HG03066 (cell line): ENCODE measurements around the gene SLC40A1.

Experiments
- ATAC-seq: cut with Tn5 transposase; IDR thresholded peaks from one replicate; pipeline ENCODE4 v1.9.1; 2021; ENCODE audit warnings: low read depth; ENCODE audit not compliant: unreplicated experiment

SLC40A1 gene

DNA sequence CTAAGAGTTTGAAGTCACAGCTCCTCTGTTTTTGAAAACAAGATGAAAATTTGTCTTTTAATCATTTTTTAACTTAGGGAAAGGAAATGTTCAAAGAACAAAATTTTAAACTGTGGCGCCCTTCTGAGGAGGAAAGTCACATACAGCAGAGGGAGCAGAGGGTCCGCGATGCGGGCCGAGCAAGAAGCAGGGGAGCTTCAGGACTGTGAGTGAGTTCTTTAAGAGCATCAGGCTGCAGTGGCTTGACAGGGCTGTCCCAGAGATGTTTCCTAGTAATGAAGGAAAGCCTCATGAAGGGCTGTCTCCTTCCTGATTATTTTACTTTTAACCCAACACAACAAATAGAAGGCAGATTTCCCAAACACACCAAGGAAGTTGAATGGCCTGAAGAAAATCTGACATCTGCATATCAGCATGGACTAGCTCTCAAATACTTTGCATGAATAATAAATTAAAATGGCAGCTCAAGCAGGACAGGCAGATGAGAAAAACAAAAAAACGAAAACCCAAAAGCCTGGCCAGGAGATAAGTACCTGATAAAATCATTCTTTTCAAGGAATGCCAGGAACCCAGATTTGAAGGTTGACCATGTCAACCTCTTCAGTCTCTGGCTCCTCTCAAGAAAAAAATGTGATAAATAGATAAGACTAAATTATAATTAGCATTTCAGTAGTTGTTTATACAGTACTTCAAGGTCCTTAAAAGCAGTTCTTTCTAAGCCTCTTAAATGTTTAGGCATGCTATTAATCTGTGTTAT lies 60.8 kb downstream of the SLC40A1 start:
- ATAC-seq = no peak

DNA sequence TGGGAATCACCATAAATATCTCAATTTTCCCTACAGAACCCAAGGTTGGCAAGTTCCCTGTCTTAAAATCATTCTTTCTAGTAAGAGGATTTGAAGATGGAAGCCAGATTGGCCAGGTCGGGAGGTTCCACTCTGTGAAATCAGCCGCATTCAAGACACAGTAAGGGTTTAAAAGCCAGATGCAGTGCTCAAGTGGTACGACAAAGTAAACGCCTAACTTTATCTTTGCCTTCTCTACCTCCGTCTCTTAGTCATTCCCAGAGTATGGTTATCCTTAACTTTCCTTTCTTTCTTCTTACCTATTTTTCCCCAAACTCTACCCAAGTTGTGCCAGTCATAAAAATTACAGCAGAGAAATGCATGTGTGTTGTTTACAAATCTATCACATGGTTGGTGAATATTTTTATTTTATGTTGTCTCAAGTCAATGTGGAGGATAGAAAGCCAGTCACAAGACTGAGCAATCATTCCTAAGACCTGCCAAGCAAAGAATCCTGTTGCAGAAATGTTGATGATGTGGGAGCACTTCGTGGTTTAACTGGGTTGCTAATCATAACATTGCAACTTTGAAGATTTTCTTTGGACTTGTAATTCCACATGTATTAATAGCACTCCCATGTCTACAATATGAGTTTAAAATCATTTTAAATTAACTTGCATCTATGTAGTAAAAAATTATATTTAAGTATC lies 62.6 kb downstream of the SLC40A1 start:
- no peak for ATAC-seq

DNA sequence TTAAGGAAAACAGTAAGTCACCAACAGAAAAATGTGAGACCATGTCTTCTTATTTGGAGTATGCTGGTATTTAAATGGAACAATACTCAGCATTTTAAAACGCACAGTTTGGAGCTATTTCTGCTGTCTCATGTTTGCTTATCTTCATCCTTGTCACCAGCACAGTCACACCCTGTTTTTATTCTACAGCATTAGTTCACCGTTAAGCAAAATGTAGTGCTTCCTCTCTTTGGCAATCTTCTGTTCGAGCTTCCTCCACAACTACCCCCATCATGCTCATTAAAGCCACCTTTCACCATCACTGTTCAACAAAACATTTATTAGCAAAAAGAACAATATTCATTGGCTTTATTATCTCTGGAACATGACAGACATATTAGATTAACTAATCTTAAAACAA lies 64.0 kb downstream of the SLC40A1 start:
- no peak for ATAC-seq

DNA sequence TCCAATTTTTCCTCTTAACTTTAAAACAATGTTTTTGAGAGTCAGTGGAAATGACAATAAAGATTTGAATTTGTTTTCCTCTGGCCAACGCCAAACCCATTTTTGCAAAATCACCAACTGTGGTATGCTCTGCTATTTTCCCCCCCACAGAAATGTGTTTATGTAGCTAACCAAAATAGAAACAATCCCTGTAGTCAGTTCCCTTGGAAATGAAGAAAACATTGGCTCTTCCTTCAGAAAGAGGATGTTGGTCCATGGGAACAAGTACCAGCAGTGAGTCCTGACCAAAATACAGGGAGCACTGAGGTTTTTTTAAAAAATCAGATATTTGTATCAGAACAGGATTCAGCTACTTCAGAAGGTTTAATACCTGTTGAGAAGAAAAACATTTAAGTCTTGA lies 65.3 kb downstream of the SLC40A1 start:
- ATAC-seq = no peak

DNA sequence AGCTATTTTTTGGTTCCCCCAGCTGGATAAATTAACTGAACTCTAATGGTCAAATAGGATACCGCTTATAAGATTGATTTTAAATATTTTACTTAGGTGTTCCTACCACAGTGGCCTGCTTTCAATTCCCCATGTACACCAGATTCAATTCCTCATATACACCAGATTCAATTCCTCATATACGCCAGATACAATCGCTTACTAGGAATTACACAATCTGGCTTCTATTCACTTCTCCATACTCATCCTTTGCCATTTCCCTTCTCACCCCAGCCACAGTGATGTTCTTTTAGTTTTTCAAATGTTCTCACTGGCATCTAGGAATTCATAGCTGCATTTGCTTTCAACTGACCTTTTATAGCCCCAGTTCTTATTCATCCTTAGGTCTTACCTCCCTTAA lies 66.5 kb downstream of the SLC40A1 start:
- no peak for ATAC-seq

DNA sequence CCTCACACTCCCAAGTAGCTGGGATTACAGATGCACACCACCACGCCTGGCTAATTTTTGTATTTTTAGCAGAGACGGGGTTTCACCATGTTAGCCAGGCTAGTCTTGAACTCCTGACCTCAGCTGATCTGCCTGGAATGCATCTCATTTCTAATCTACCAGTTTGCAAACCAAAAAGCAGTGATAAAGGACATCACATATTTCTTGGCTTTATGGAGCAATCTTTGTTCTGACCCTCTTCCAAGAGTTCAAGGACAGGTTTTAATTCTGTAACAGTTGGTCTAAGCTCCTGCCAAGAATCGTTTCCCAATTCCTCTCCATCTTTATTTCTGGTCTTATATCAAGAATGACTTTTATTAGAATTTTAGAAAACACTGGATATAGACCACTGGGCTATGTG lies 67.7 kb downstream of the SLC40A1 start:
- ATAC-seq = no peak

DNA sequence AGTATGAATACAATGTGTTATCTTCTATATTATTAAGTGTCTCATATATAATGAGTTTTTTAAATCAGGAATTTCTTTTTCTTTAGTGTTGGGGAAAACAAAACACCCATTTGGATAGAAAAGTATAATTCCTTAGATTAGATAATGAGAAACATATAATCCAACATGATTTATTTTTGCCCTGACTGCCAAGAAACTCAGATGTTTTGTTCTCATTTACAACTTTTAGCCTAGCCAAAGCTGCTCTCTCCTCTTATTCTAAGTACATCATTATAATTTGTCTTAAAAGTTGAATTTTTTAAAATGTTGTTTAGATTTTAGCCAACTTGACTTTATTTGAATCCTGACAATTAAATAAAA lies 68.6 kb downstream of the SLC40A1 start:
- ATAC-seq = no peak

DNA sequence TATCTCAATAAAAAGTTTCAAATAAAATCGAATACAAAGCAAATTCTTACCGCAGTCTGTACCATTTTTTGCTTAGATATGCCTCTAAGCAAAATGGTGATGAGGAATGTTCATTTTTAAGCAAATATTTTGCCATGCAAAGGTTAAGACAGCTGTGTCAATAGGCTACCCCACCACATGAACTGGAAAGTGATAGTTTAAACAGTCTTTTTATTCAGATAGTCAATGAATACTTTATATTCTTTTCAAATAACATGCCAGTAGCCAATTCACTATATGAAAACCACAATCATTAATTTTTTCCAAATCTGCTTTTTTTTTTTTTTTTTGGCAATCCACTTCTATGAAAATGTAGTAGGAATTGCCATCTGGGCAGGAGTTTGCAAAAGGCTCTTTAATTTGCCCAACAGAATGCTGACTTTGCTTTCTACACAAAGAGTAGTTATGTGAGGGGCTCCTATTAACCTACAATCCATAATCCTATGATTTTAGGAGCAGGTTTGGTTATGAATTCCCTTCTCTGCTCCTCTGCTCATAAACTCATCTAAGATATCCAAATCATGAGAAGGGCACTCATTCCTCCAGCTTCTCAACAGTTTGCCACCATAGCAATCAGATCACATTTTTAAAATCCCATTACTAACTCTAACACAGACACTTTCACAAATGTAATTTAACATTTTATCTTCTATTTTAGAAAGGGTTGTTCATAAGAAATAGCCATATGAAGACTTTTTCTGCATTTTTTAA lies 69.2 kb downstream of the SLC40A1 start:
- no peak for ATAC-seq
